ENCODE data around the gene ARHGEF33.

GRCh38 chr2:38909872-38910271 is 20.2 kb downstream of the ARHGEF33 start:
- TF ChIP-seq BHLHE40 (IDR thresholded peaks at IDR 0.05; ENCODE audit: borderline replicate concordance) (no peak), FOXK2 (IDR thresholded peaks at IDR 0.05) (no peak), TARDBP (IDR thresholded peaks at IDR 0.05) (no peak)

Measured in HEK293T (cell line).